SIG-M5 (cell line): Measurements from ENCODE around the gene PSMD3.

Source experiments
- DNase-seq: peaks from one replicate; lab custom pipeline; 2025; lab: John Stamatoyannopoulos, UW

PSMD3 gene

GRCh38 chr17:40022961-40023541 is 42.4 kb downstream of the PSMD3 start:
- no peak for DNase-seq

GRCh38 chr17:40023590-40024292 is 43.1 kb downstream of the PSMD3 start:
- DNase-seq: no peak

GRCh38 chr17:40024901-40025300 is 44.3 kb downstream of the PSMD3 start:
- no peak for DNase-seq

GRCh38 chr17:40025559-40025958 is 45.0 kb downstream of the PSMD3 start:
- no peak for DNase-seq

DNA sequence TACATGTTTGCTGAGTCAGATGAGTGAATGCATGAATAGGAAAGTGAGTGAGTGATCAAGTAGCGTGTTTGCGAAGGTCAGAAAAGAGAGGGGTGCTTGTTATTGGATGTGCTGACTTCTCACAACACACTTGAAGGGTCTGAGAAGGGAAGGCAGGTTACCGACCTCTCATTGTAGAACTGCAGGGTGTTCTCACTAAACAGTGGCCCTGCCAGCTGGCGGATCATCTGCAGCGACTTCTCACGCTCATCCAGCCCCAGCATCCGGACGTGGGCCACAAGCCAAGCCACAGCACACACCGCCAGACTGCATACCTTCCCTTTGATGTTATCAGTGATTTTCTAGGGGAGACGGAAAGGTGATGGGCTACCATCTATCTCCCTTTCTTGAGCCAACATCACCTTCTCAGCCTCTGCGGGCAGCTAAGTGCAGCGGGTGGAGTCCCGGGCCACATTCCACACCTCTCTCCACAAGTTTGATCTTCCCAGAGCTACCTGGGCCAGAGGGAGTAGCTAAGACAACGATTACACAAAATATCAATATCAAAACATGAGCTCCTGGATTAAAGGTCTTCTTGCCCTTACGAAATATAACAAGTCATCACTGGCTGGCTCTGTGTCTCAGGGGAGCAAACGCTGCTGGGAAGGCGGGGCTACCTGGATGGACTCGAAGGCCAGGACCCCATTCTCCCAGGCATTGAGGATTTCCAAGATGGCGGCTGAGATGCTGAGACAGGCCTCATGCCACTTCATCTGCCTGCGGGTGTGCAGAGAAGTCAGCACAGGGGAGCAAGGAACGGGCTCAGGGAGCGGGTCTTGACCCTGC is 45.6 kb downstream of the PSMD3 start:
- no peak for DNase-seq

DNA sequence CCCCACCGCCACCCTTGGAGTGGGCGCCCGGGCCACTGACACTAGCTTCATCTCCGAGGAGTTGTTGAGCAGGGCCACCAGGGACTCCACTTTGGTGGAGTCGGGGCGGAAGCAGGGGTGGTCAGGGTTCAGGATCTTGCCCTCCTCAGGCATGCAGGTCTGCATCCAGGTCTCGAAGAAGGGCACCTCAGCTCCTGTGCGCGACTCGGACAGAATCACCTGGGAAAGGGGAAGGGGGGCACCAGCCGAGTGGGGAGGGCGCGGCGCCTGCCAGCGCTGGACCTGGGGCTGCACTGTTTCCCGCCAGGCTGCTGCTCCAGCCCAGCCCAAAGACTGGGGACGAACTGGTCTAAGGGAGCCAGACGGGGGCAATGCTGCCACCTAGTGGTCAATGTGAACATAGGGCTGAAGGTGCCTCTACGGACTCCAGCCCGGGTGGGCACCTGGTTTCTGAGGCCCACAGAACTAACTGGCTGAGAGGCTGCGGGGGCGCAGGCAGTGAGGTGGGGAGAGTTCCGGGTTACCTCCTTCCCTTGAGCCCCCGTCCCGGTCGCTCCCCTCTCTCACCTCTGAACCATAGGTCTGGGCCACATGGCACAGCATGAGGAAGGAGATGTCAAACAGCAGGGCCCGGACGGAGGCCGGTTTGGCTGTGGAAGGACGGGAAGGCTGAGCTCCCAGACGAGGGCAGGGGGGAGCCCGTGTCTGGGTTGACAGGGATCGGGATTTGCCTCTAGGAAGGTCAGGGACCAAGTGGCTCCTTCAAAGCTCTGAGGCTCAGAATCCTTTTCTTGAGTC is 46.4 kb downstream of the PSMD3 start:
- DNase-seq: no peak

DNA sequence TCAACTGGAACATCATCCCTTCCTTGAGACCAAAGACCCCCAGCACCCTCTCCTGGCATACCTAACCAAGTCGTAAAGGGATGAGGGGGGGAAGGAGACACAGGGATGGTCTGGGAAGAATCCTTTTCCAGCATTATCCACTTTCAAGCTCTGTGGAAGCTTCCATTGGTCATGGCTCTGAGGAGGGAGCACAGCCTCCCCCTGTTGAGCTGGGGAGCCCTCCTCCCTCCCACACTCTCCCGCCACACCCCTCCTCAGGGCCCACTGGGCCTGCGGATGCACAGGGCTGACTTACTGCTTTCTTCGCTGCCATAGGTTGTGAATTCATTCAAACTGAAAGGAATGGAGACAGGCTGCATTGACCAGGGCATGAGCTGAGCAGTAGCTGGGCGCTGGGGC is 47.0 kb downstream of the PSMD3 start:
- no peak for DNase-seq

DNA sequence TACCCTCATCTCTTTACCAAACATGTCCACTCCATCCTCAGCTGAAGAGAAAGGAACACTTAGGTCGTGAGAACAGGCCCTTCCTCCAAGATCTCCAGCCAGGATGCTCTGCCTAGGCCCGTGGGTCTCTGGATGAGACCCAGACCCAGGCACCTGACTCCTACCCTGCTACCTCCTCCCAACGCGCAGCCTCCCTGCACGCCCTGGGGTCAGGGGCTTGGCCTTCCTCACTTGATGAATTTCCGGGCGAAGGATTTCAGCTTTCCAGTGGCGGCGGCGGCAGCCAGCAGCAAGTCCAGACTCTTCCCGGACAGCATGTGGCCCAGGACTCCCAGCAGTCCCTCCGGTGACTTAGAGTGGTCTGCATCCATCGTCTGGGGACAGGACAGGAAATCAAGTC is 48.0 kb downstream of the PSMD3 start:
- DNase-seq: no peak

GRCh38 chr17:40031706-40032105 is 51.1 kb downstream of the PSMD3 start:
- no peak for DNase-seq

DNA sequence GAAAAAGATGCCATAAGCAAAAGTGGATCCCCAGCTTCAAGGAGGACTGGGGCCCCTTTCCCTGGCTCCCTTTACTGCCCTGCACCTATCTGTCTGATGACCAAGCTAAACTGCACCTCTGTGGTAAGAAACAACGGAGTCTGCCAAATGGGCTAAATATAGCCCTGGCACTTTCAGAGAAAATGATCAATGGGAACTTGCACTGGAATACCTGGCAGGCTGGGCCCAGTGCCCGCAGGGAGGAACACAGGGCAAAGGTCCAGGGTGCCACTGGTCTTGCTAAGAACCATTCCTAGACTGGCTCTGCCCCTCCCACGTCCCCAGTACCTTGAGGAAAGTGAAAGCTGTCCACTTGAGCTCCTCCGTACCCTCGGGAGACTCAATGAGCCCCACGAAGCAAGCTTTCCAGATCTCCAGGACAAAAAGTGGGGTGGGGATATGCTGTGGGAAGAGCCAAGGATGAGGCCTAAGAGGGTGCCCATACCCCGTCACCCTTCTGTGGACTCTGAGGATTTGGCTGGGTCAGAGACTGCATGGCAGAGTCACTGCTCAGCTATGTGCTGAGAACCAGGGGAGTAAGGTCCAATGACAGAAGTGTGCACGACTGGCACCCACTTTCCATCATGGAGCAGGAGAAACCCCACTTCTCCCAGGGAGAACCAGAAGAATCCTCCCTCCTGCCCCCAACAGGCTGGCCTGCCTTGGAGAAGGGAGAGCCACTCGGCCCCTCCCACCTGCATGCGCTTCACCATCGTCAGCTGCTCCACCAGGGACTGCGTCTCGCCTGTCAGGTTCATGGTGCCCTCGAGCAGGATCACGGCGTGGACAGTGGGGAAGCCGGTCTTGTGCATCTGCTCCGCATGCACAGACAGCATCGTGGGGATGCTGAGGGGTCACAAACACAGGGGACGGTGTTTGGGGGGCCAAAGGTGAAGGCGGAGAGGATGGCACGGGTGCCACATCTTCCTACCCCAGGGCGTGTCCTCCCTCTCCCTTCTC is 52.0 kb downstream of the PSMD3 start:
- DNase-seq: no peak

GRCh38 chr17:40033339-40033738 is 52.7 kb downstream of the PSMD3 start:
- DNase-seq: no peak

GRCh38 chr17:40034426-40035161 is 54.0 kb downstream of the PSMD3 start:
- no peak for DNase-seq

DNA sequence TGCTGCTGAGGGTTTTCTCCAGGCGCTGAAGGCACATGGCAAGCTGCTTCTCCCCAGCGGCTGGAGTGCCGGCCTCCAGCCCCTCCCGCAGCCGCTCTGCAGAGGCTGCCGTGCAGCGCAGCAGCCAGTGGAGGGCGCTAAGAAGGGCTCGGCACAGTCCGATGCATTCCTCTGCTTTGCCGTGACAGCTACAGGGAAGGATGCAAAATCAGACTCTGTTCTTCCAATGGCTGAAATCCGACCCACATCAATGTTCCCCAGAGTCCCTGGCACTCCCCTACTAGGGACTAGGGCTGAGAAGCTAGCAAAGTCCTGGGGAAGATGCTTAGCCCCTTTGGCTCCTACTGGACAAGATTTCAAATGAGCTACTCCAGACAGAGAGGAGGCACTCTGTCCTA is 54.6 kb downstream of the PSMD3 start:
- no peak for DNase-seq

DNA sequence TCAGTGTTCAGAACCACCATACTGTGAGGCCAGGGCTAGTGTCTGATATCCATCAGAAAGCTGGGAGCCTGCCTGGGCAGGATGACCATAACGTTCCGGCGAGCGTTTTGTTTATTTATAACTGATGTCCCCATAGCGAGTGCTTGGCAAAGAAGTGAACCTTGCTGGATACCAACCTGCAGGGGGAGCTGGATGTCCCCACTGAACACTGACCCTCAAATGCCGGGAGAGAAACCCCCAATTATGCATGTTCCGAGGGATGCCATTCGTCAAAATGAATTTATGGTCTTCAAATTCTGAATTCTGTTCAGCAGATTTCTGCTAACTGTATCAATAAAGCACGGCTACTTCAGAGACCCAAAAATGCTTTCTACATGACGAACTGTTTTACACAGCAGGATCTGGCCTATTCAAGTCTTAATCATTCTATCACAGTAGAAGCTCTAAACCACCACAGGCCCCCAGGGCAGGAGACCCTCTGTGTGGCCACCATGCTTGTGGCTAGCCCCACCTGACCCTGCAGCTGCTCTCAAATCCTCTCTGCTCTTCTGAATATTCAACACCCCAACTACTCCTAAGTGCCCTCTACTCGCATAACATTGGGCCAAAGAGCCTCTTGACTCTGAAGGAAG is 58.4 kb downstream of the PSMD3 start:
- DNase-seq: no peak

- no peak for DNase-seq
Measured at GRCh38 chr17:40041196-40041595, 60.6 kb downstream of the PSMD3 start.
